Caco-2 (cell line): ENCODE data around the gene RGS6. TPM values are rescaled to one million over a fixed set of nuclear protein-coding genes. Genes with fewer than 3 reads are reported as not detected.

Source experiments
- BruUV-seq: library from RNA; stranded (reverse); fragments of 400-500 nt; replicated peaks from 2 replicates; lab custom pipeline; 2021; lab: Mats Ljungman, UMichigan
- CTCF ChIA-PET: fragments of 300-600 bp; sonication (Branson Sonifier 250); formaldehyde crosslinking; loops from one replicate; lab custom pipeline; 2022; ENCODE audit warnings: antibody characterized with exemption; lab: Charles Lee
- POLR2A ChIA-PET: fragments of 300-600 bp; sonication (Branson Sonifier 250); formaldehyde crosslinking; loops from one replicate; lab custom pipeline; 2022; ENCODE audit warnings: antibody characterized with exemption; lab: Charles Lee
- DNase-seq, 2 experiments: peaks; one replicate each; pipeline versions ENCODE4 v3.0.0 to v3.0.0-alpha.2; 2020 to 2022
- H3K27me3 ChIP-seq: replicated peaks from 2 replicates; pipeline ENCODE4 v1.6.0; 2011; ENCODE audit warnings: low read length; ENCODE audit not compliant: control insufficient read depth, insufficient read depth
- H3K36me3 ChIP-seq: 2 replicates; pipeline ENCODE4 v1.5.1; 2011; ENCODE audit warnings: low read length; ENCODE audit not compliant: control insufficient read depth, insufficient read depth
- H3K4me1 ChIP-seq: fragments of 250-450 bp; sonication (Bioruptor Pico); 2 replicates; pipeline ENCODE4 v1.5.1; 2020; ENCODE audit warnings: mild to moderate bottlenecking
- H3K4me3 ChIP-seq: 2 replicates; pipeline ENCODE4 v1.5.1; 2011; ENCODE audit warnings: low read depth, mild to moderate bottlenecking, control low read depth, low read length
- H3K9me3 ChIP-seq: fragments of 250-450 bp; sonication (Bioruptor Pico); 2 replicates; pipeline ENCODE4 v1.5.1; 2020; ENCODE audit warnings: mild to moderate bottlenecking, moderate library complexity
- H3K27ac Mint-ChIP-seq: one replicate; pipeline ENCODE4 v1.8.0; 2022; ENCODE audit warnings: mixed read lengths; ENCODE audit not compliant: unreplicated experiment
- H3K27me3 Mint-ChIP-seq: one replicate; pipeline ENCODE4 v1.8.0; 2022; ENCODE audit warnings: mixed read lengths; ENCODE audit not compliant: insufficient read depth, unreplicated experiment
- H3K36me3 Mint-ChIP-seq: one replicate; pipeline ENCODE4 v1.8.0; 2022; ENCODE audit warnings: mild to moderate bottlenecking, mixed read lengths; ENCODE audit not compliant: insufficient read depth, unreplicated experiment
- H3K4me1 Mint-ChIP-seq: one replicate; pipeline ENCODE4 v1.8.0; 2022; ENCODE audit warnings: low read depth, mixed read lengths; ENCODE audit not compliant: unreplicated experiment
- H3K4me3 Mint-ChIP-seq: one replicate; pipeline ENCODE4 v1.8.0; 2022; ENCODE audit warnings: mild to moderate bottlenecking, moderate library complexity, mixed read lengths; ENCODE audit not compliant: unreplicated experiment
- H3K9me3 Mint-ChIP-seq: one replicate; pipeline ENCODE4 v1.8.0; 2022; ENCODE audit warnings: mixed read lengths; ENCODE audit not compliant: unreplicated experiment
- intact Hi-C: fragments of 100-400 bp; cut with micrococcal nuclease; formaldehyde crosslinking; loops from one replicate; pipeline ENCODE4 v1.10.0; 2022; ENCODE audit not compliant: unreplicated experiment
- total RNA-seq: library from RNA; stranded (reverse); gene quantifications from 2 replicates; pipeline ENCODE4 v1.2.3, GENCODE V29; 2022
- TF ChIP-seq, protein P1 (sequence below), 2 experiments: fragments of 200-600 bp in 1 of 2; IDR thresholded peaks; 1 replicate in 1 of 2; 2 replicates in 1 of 2; pipeline versions ENCODE4 v1.5.1 to v1.8.0; 2011 to 2022; ENCODE audit warnings: antibody characterized with exemption in 1 of 2, control low read depth in 1 of 2, inconsistent platforms in 1 of 2, low read depth in 1 of 2, low read length in 1 of 2, mild to moderate bottlenecking in 1 of 2, moderate library complexity in 1 of 2; ENCODE audit not compliant: insufficient read depth in 1 of 2, severe bottlenecking in 1 of 2, unreplicated experiment in 1 of 2

RGS6 gene
- total RNA-seq, 1 experiment from 2014 or later: not detected

- no peak overlapping the region for H3K27ac Mint-ChIP-seq
- no peak overlapping the region for H3K4me3 ChIP-seq
- no peaks in the 10 kb centered on the region for H3K9me3 ChIP-seq
- intact Hi-C loops: no loop called here
- TF ChIP-seq, protein P1, sequence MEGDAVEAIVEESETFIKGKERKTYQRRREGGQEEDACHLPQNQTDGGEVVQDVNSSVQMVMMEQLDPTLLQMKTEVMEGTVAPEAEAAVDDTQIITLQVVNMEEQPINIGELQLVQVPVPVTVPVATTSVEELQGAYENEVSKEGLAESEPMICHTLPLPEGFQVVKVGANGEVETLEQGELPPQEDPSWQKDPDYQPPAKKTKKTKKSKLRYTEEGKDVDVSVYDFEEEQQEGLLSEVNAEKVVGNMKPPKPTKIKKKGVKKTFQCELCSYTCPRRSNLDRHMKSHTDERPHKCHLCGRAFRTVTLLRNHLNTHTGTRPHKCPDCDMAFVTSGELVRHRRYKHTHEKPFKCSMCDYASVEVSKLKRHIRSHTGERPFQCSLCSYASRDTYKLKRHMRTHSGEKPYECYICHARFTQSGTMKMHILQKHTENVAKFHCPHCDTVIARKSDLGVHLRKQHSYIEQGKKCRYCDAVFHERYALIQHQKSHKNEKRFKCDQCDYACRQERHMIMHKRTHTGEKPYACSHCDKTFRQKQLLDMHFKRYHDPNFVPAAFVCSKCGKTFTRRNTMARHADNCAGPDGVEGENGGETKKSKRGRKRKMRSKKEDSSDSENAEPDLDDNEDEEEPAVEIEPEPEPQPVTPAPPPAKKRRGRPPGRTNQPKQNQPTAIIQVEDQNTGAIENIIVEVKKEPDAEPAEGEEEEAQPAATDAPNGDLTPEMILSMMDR (IDR thresholded peaks at IDR 0.05; ENCODE audit: insufficient read depth in 1 of 2, low read depth in 1 of 2, low read length in 1 of 2, severe bottlenecking in 1 of 2, unreplicated experiment in 1 of 2): no peak
- H3K36me3 Mint-ChIP-seq: no peaks in the 10 kb centered on the region
- peaks cover 5% of the 10 kb centered on the region for H3K27me3 Mint-ChIP-seq
- no peaks in the 10 kb centered on the region for H3K36me3 ChIP-seq
- no peak for DNase-seq
- no peak overlapping the region for H3K4me3 Mint-ChIP-seq
- H3K4me1 Mint-ChIP-seq: no peaks in the 10 kb centered on the region
- ChIA-PET POLR2A (no interaction called here), CTCF (no interaction called here)
- no peaks in the 10 kb centered on the region for H3K27me3 ChIP-seq
- H3K9me3 Mint-ChIP-seq: no peaks in the 10 kb centered on the region
- no peaks in the 10 kb centered on the region for H3K4me1 ChIP-seq
- BruUV-seq: no TSS peak
Measured at GRCh38 chr14:72201645-72202044, 269.4 kb downstream of the RGS6 start.

- Histone ChIP-seq H3K4me1 (no peaks in the 10 kb centered on the region), H3K27me3 (no peaks in the 10 kb centered on the region), H3K9me3 (no peaks in the 10 kb centered on the region), H3K4me3 (no peak overlapping the region), H3K36me3 (no peaks in the 10 kb centered on the region)
- H3K9me3 Mint-ChIP-seq: no peaks in the 10 kb centered on the region
- no peak for DNase-seq
- ChIA-PET CTCF (no interaction called here), POLR2A (no interaction called here)
- no TSS peak for BruUV-seq
- H3K27me3 Mint-ChIP-seq: peaks cover 6% of the 10 kb centered on the region
- H3K4me3 Mint-ChIP-seq: no peak overlapping the region
- H3K27ac Mint-ChIP-seq: no peak overlapping the region
- TF ChIP-seq, protein P1 (IDR thresholded peaks at IDR 0.05; ENCODE audit: insufficient read depth in 1 of 2, low read depth in 1 of 2, low read length in 1 of 2, severe bottlenecking in 1 of 2, unreplicated experiment in 1 of 2): no peak
- no peaks in the 10 kb centered on the region for H3K4me1 Mint-ChIP-seq
- intact Hi-C loops: no loop called here
- no peaks in the 10 kb centered on the region for H3K36me3 Mint-ChIP-seq
Measured at GRCh38 chr14:72213424-72213823, 281.2 kb downstream of the RGS6 start.

- TF ChIP-seq, protein P1 (IDR thresholded peaks at IDR 0.05; ENCODE audit: insufficient read depth in 1 of 2, low read depth in 1 of 2, low read length in 1 of 2, severe bottlenecking in 1 of 2, unreplicated experiment in 1 of 2): no peak
- intact Hi-C loops: no loop called here
- no TSS peak for BruUV-seq
- H3K27me3 ChIP-seq: no peaks in the 10 kb centered on the region
- Mint-ChIP-seq H3K4me1 (no peaks in the 10 kb centered on the region), H3K27ac (no peak overlapping the region), H3K9me3 (no peaks in the 10 kb centered on the region), H3K27me3 (peaks cover 6% of the 10 kb centered on the region), H3K4me3 (no peak overlapping the region), H3K36me3 (no peaks in the 10 kb centered on the region)
- DNase-seq: no peak
- CTCF ChIA-PET: no interaction called here
- H3K36me3 ChIP-seq: no peaks in the 10 kb centered on the region
- no peaks in the 10 kb centered on the region for H3K9me3 ChIP-seq
- no peaks in the 10 kb centered on the region for H3K4me1 ChIP-seq
- POLR2A ChIA-PET: no interaction called here
- no peak overlapping the region for H3K4me3 ChIP-seq
Measured at GRCh38 chr14:72215080-72215479, 282.9 kb downstream of the RGS6 start.
